Raji (cell line): ENCODE data around the gene TMEM94.

Experiments
- POLR2A ChIP-seq: IDR thresholded peaks from 2 replicates; pipeline ENCODE4 v1.6.1; 2011; ENCODE audit warnings: low read depth, low read length, control low read depth; ENCODE audit not compliant: insufficient read depth

Gene TMEM94

DNA sequence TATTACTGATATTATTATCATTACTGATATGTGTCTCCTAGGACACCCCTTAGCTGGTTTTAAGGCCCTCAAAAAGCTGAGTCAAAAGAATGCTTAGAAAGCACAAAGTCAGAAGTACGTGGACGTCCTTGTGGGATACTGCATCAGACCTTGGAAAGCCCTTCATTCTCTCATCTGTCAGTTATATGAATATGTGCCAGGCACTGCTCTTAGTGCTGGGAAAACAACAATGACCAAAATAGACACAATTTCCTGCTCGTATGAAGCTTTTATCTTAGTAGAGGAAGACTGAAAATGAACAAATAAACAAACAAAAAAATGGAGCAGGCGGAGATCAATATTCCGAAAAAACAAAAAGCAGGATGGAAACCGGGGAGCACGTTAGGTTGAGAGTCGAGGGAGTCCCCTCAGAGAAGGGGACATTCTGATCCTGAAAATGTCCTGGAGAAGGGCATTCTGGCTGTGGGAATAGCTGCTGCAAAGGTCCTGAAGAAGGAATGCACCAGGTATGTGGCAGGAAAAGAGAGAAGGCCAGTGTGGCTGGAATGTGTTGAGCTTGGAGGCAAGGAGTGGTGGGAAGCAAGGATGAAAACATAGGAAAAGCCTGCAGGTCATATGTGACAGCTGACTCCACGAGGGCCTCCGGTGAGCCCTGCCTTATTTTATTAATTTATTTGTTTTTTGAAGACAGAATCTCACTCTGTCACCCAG, 15.5 kb upstream of the TMEM94 start:
- no peak for TF ChIP-seq POLR2A

DNA sequence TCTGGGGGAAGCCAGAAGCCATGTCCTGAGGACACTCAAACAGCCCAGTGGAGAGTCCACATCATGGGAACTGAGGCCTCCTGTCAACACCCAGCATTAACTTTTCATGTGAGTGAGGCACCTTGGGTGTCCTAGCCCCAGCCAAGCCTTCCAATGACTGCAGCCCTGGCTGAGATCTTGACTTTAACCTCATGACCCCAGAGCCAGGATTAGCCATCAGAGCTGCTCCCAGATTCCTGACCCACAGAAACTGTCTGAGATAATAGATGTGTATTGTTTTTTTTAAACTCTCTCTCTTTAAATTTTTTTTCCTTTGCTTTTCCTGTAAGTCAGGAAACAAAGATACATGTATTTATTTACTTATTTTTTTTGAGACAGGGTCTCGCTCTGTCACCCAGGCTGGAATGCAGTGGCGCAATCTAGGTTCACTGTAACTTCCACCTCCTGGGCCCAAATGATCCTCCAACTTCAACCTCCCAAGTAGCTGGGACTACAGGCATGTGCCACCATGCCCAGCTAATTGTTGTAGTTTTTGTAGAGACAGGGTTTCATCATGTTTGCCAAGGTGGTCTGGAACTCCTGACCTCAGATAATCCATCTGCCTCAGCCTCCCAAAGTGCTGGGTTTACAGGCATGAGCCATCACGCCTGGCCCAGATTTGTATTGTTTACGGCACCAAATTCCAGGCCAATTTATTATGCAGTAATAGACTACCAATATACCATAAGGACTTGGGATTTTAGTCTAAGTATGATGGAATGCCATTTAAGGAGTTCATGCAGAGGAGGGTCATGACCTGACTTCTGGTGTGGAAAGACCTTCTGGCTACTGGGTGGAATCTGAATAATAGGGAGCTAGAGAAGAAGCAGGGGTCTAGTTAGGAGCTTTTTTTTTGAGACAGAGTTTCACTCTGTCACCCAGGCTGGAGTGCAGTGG, 14.0 kb upstream of the TMEM94 start:
- TF ChIP-seq POLR2A, result no peak

DNA sequence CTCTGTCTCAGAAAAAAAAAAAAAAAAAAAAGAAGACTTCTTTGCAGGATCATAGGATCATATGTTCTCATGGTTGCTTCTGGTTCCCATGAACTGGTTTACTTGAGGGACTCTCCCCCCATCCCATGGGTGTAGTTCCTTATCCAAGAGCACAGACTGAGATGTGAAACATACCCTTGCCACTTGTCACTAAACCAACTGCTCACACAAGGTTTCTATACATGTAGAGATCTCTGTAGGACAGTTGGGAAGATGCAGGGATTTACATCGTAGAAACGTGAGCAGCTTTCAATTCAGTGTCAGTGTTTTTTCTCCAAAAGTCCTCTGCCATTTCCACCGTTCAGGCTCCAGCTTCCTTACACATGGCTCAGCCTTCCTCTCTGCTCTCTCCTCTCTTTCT, 11.1 kb upstream of the TMEM94 start:
- TF ChIP-seq POLR2A, result no peak

DNA sequence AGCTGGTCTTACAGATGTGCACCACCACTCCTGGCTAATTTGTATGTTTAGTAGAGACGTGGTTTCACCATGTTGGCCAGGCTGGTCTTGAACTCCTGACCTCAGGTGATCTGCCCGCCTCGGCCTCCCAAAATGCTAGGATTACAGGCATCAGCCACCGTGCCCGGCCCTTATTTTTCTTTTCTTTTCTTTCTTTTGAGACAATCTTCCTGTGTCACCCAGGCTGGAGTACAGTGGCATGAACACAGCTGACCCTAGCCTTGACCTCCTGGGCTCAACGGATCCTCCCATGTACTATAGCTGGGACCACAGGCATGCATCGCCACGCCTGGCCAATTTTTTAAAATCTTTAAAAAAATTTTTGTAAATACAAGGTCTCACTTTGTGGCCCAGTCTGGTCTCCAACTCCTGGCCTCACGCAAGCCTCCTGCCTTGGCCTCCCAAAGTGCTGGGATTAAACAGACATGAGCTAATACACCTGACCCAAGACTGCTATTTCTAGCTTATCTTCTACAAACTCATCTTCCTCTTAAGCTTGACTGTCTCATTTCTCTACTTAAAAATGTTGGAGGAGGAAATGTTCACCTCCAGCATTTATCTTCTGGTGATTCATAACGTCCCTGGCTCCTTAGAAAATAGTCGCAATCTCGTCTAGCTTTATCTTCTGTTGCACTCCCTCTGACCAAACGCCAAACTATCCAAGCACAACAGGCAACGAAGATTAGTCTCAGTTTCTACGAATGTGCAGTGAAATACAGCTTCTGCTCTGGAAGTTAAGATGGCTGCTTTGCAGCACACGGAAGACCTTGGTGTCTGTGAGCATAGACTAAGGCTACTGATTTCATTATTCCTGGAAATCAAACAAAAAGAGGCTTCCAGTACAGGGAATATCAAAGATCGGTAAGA, 8.2 kb upstream of the TMEM94 start:
- no peak for TF ChIP-seq POLR2A

DNA sequence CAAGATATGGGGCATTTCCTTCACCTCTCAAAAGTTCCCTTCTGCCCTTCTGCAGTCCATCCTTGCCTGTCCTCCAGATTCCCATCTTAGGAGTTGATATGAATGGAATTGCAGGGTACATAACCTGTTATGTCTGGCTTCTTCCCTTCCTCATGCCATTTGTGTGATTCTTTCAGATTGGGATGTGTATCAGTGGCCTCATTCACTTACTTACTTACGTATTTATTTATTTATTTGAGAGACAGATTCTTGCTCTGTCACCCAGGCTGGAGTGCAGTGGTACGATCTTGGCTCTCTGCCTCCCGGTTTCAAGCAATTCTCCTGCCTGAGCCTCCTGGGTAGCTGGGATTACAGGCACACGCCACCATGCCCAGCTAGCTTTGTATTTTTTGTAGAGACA, 6.2 kb upstream of the TMEM94 start:
- TF ChIP-seq POLR2A, result no peak

DNA sequence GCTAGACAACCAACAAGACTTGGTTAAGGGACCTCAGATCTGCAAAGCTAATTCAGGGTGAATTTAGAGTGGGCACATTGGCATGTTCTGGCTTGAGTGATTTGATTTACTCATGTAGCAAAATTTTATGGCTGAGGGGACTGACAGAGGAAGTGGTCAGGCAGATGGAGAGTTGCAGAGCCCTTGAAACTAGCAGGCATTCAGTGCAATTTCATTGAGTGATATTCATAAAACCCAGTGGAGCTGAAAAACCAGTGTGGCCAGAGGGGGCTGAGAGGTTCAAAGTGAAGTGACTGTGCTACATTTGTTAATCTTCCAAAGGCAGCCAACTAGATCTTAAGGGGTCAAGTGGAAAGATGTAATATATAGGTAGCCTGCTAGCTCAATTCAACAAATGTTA, 2.2 kb upstream of the TMEM94 start:
- no peak for TF ChIP-seq POLR2A

DNA sequence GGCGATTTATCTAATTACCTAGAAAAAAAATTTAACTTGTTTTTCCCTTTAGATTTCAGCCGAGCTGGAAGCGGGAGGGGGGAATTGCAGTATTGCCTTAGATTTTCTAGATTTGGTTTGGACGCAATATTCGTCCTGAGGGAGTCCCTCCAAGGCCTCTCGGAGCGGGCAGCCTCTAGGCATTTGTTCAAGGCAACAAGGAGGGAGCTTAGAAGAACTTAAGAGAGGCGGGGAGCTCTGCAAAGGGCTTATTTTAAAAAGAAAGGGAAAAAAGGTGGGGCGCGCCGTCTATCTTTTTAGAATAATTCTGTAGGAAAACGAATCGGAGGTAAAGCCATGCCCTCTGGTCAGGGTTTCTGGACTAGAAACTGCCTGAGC, 407 bp upstream of the TMEM94 start:
- TF ChIP-seq POLR2A, result no peak

DNA sequence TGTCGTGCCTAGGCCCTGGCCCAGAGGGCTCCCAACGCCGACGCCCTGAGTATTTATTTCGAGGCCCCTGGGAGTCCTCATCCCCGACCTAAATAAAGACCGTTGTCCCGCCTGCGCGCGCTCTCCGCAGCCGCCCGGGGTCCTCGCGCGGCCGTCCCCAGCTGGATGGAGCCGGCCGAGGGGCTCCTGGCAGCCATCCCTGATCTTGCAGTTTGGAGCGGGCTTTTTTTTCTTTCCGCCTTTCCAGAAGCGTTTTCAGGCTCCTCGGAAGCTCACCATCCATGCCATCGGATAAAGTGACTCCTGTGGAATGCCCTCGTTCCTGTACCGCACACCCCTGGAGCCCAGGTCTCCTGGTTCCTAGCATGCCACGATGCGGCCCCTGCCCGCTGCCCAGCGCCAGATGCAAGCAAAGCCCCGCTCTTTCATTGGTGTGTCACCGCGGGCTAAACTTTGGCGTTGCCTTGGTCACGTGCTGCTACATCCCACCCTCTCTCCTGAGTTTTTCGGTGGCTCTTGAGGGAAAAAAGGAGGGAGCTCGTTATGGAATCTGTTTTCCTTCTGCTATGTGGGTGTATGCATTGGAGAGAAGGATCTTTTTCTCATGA, 716 bp downstream of the TMEM94 start:
- no peak for TF ChIP-seq POLR2A

DNA sequence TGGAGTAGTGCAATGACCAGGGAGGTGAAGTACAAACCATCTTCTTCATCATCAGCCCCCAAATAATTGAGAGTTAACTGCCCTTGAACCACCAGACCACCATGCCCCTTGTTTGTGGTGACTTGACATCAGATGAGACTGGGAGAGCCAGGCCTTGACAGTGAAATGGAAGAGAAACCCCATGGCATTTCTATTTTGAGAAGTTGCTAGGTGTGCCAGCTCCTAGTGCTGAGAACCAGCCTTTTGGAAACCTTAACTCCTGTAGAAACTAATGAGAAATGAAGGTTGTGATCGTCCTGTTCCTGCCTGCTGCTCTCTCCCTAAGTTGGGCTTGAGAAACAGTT, 2.8 kb downstream of the TMEM94 start:
- no peak for TF ChIP-seq POLR2A

DNA sequence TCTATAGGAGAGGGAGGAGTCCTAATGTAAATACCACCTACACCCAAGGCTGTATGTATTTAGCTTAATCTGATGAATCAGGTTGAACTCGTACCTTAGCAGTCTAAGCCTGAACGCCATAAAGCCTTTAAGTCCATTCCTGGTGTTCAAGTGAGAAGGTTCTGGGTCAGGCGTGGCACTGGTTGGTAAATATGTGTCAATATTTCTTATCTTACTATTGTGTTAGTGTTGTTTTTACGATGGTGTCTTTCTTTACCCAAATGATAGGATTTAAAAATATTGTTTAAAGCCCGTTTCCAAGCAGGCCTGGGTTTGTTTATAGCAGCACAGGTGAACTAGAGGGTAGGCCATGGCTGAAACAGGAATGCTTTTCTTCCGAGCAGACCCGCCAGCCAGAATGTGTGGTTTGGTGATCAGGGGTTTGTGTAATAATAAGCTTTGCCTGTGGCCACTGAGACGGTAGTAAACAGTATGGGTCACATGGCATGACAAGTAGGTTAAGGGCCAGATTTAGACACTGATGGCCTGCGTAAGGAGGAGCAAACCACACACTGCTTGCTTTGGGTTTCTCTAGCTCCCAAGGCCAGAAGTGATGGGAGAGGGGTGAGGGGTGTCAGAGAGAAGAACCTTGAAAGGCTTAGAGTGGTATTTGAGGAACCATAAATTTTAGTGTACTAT, 3.3 kb downstream of the TMEM94 start:
- no peak for TF ChIP-seq POLR2A

DNA sequence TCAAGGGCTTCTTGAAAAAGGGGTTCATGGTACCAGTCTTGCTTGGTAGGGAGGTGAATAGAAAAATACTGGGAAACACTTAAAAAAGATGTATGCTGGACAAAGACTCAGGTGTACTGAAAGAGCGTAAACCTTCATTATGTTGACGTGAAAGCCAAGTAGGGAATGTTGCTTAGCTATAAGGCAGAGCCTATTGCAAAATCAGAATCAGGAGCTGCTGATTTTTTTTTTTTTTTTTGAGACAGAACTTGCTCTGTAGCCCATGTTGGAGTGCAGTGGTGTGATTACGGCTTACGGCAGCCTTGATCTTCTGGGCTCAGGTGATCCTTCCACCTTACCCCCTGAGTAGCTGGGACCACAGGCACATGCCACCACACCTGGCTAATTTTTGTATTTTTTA, 3.9 kb downstream of the TMEM94 start:
- no peak for TF ChIP-seq POLR2A

DNA sequence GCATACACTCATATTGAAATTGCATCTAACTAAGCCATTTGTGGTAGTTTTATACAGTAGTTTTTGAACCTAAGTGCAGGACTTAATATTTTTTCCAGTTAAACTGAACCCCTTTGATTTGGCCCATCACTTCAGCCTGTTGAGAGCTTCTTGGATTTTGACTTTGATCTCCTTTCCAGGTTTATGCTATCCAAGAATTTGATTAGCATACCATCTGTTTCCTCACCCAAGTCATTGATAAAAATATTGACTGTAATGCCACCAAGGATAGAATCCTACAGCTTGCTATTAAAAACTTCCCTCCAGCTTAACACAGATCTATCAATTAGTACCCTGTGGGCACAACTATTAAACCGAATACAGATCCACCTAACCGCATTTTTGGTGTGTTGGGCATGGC, 7.2 kb downstream of the TMEM94 start:
- TF ChIP-seq POLR2A, result no peak

DNA sequence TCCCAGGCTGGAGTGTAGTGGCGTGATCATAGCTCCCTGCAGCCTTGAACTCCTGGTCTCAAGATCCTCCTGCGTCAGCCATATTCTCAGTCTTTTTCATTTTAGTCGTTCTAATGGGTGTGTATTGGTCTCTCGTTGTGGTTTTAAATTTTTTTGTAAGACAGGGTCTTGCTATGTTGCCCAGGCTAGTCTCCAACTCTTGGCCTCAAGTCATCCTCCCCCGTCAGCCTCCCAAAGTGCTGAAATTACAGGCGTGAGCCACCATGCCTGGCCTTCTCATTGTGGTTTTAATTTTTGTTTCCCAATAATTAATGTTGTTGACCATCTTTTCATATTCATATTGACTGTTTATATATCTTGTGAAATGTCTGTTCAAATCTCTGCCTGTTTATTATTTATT, 8.6 kb downstream of the TMEM94 start:
- no peak for TF ChIP-seq POLR2A

DNA sequence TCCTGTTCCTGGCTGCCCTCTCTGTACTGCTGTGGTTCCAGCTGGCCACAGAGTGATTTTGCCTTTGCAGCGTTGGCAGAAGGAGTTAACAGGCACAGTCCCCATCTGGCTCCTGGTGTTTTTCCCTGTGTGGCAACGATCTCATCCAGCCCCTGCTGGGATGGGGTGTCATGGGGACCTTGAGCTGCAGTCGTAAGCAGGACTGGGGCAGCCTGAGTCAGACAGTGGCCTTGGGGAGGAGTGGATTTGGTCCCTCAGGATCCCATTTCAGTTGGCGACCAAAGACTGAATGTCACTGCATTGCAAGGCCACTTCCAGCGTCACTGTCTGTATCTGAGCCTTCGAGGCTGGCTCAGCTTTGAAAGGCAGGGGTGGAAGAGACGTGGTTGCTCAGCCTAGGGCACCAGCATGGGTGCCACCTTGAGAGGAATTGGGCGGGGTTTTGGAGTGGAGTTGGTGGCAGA, 11.9 kb downstream of the TMEM94 start:
- no peak for TF ChIP-seq POLR2A
